Fibroblast of lung (primary cell): ENCODE results near the gene NDOR1.

Experiments
- EZH2 ChIP-seq: IDR thresholded peaks from 2 replicates; pipeline ENCODE4 v1.5.1; 2012; ENCODE audit warnings: low read length, control low read depth, mild to moderate bottlenecking; ENCODE audit errors: missing control alignments
- TF ChIP-seq, protein P1 (sequence below), 2 donors: IDR thresholded peaks in 1 of 2; conservative IDR thresholded peaks in 1 of 2; 1 replicate in 1 of 2; 2 replicates in 1 of 2; pipeline ENCODE4 v1.5.1; 2011 to 2012; ENCODE audit warnings: low read length in 2 of 2, control low read depth in 1 of 2, inconsistent platforms in 1 of 2, low read depth in 1 of 2, mild to moderate bottlenecking in 1 of 2

DNA sequence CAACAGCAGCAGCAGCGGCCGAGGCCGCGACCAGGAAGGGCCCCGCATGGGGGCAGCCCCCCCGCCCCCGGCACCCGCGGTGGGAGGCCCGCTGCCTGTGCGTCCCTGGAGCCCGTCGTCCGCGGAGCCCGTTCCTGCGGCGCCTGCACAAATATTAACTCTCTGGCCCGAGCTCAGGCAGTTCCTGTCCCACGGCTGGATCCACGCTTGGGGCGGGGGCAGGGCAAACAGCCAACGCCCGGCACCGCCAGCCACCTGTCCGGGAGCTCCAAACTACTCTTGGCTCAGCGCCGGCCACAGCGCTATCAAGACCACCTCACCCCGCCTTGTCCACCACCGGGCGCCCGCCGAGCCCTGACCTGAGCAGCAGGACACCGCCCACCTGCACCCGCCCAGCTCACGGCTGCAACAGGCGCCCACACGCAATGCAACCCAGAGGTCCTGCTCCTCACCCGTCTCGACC, 35.6 kb upstream of the NDOR1 start, which contains the start of gene LRRC26:
- TF ChIP-seq, protein P1, sequence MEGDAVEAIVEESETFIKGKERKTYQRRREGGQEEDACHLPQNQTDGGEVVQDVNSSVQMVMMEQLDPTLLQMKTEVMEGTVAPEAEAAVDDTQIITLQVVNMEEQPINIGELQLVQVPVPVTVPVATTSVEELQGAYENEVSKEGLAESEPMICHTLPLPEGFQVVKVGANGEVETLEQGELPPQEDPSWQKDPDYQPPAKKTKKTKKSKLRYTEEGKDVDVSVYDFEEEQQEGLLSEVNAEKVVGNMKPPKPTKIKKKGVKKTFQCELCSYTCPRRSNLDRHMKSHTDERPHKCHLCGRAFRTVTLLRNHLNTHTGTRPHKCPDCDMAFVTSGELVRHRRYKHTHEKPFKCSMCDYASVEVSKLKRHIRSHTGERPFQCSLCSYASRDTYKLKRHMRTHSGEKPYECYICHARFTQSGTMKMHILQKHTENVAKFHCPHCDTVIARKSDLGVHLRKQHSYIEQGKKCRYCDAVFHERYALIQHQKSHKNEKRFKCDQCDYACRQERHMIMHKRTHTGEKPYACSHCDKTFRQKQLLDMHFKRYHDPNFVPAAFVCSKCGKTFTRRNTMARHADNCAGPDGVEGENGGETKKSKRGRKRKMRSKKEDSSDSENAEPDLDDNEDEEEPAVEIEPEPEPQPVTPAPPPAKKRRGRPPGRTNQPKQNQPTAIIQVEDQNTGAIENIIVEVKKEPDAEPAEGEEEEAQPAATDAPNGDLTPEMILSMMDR (conservative IDR thresholded peaks at IDR 0.05 in 1 of 2, IDR thresholded peaks at IDR 0.05 in 1 of 2; ENCODE audit: low read depth in 1 of 2, low read length in 2 of 2), result no peak
- no peak for TF ChIP-seq EZH2
